Esophagus (tissue), 2 donors: Measurements from ENCODE around the gene DAPK2. TPM values are rescaled to one million over a fixed set of nuclear protein-coding genes. Genes with fewer than 3 reads are reported as not detected.
"Not testable (repeated sequence)": the region's sequence is repeated elsewhere in the genome, so short reads cannot be mapped to it uniquely, and the experiment has no call there.

ENCODE experiments used
- H3K27ac ChIP-seq, 2 donors: one replicate each; pipeline ENCODE4 v1.5.1; 2013; ENCODE audit warnings: low read depth in 2 of 2, mild to moderate bottlenecking in 2 of 2, inconsistent platforms in 1 of 2, low read length in 1 of 2, moderate library complexity in 1 of 2
- H3K27me3 ChIP-seq, 2 donors: one replicate each; pipeline ENCODE4 v1.6.1; 2013; ENCODE audit warnings: low read length in 2 of 2, control low read depth in 1 of 2, mild to moderate bottlenecking in 1 of 2; ENCODE audit not compliant: insufficient read depth in 2 of 2, control insufficient read depth in 1 of 2
- H3K36me3 ChIP-seq, 2 donors: one replicate each; pipeline ENCODE4 v1.6.1; 2013; ENCODE audit warnings: low read length in 1 of 2; ENCODE audit not compliant: control insufficient read depth in 2 of 2, insufficient read depth in 2 of 2
- H3K4me1 ChIP-seq, 2 donors: one replicate each; pipeline ENCODE4 v1.6.1; 2013; ENCODE audit warnings: low read length in 1 of 2; ENCODE audit not compliant: control insufficient read depth in 2 of 2, insufficient read depth in 2 of 2
- H3K4me3 ChIP-seq, 2 donors: one replicate each; pipeline ENCODE4 v1.5.1; 2013; ENCODE audit warnings: low read length in 2 of 2, mild to moderate bottlenecking in 2 of 2, low read depth in 1 of 2, moderate library complexity in 1 of 2
- H3K9me3 ChIP-seq, 2 donors: one replicate each; pipeline ENCODE4 v1.6.1; 2013; ENCODE audit warnings: mild to moderate bottlenecking in 2 of 2, low read depth in 1 of 2, low read length in 1 of 2, moderate library complexity in 1 of 2; ENCODE audit not compliant: control insufficient read depth in 2 of 2, insufficient read depth in 1 of 2
- WGBS, 2 donors: extraction: QIAGEN DNeasy Blood & Tissue Kit; methylation state at CpG; one replicate each; pipeline ENCODE4 v1.1.7; 2013; 5-methylcytosine and 5-hydroxymethylcytosine counted together
- polyA plus RNA-seq, 2 donors: library from polyadenylated mRNA; stranded (reverse); fragments of 200-250 nt; gene quantifications; one replicate each; pipeline ENCODE4 v1.2.3, GENCODE V29; 2013
- donor health status: healthy with polysubstance abuse.
- donor health status: Bipolar disorder and iron deficiency.

The DAPK2 gene
- polyA plus RNA-seq, 2 donors = 1.9 to 8.9 TPM

- H3K27ac ChIP-seq, H3K4me3 ChIP-seq, H3K36me3 ChIP-seq, H3K4me1 ChIP-seq, H3K9me3 ChIP-seq, H3K27me3 ChIP-seq: not testable (repeated sequence)
- 96% methylated on average over 2 of the region's 2 CpGs for WGBS, 2 donors
Observed at GRCh38 chr15:64059104-64059503, 12.8 kb upstream of the DAPK2 start.

- Histone ChIP-seq H3K36me3 (no peaks in the 10 kb centered on the region), H3K4me1 (no peaks in the 10 kb centered on the region), H3K27ac (no peak overlapping the region), H3K4me3 (no peak overlapping the region), H3K27me3 (no peaks in the 10 kb centered on the region), H3K9me3 (no peaks in the 10 kb centered on the region)
- 83 to 85% methylated on average over 5 of the region's 5 CpGs for WGBS, 2 donors
Observed at GRCh38 chr15:64058279-64058678, 12.0 kb upstream of the DAPK2 start.

GRCh38 chr15:64053674-64054073 lies 7.4 kb upstream of the DAPK2 start:
- WGBS, 2 donors = 84 to 87% methylated on average over 12 of the region's 12 CpGs
- not testable (repeated sequence) for H3K4me3 ChIP-seq, H3K36me3 ChIP-seq

GRCh38 chr15:64052925-64053491 lies 6.7 kb upstream of the DAPK2 start:
- Histone ChIP-seq H3K27me3 (no peaks in the 10 kb centered on the region), H3K4me3 (no peak overlapping the region), H3K9me3 (no peaks in the 10 kb centered on the region), H3K36me3 (no peaks in the 10 kb centered on the region), H3K4me1 (no peaks in the 10 kb centered on the region), H3K27ac (no peak overlapping the region)
- 92% methylated on average over 5 of the region's 5 CpGs for WGBS, 2 donors

More at GRCh38 chr15:64053674-64054073, 7.4 kb upstream of the DAPK2 start:
- H3K9me3 ChIP-seq, H3K4me1 ChIP-seq, H3K27me3 ChIP-seq, H3K27ac ChIP-seq: not testable (repeated sequence)

GRCh38 chr15:64051407-64052259 lies 5.3 kb upstream of the DAPK2 start:
- Histone ChIP-seq H3K9me3 (no peaks in the 10 kb centered on the region), H3K4me1 (peaks cover 0 to 3% of the 10 kb centered on the region in 2 donors), H3K27me3 (no peaks in the 10 kb centered on the region), H3K27ac (no peak overlapping the region), H3K36me3 (no peaks in the 10 kb centered on the region), H3K4me3 (no peak overlapping the region)
- WGBS, 2 donors = 81 to 97% methylated on average over 5 to 6 of the region's 6 CpGs

- Histone ChIP-seq H3K4me3 (no peak overlapping the region), H3K4me1 (peaks cover 0 to 5% of the 10 kb centered on the region in 2 donors), H3K27me3 (no peaks in the 10 kb centered on the region), H3K9me3 (no peaks in the 10 kb centered on the region), H3K27ac (no peak overlapping the region), H3K36me3 (no peaks in the 10 kb centered on the region)
- 94 to 96% methylated on average over 2 of the region's 2 CpGs for WGBS, 2 donors
Observed at GRCh38 chr15:64051093-64051402, 4.8 kb upstream of the DAPK2 start.

- no peaks in the 10 kb centered on the region for H3K36me3 ChIP-seq
- WGBS, 2 donors = 68 to 72% methylated on average over 8 of the region's 8 CpGs
- no peaks in the 10 kb centered on the region for H3K27me3 ChIP-seq
- H3K4me1 ChIP-seq = peaks cover 2 to 7% of the 10 kb centered on the region in 2 donors
- no peak overlapping the region for H3K27ac ChIP-seq
- no peaks in the 10 kb centered on the region for H3K9me3 ChIP-seq
- no peak overlapping the region for H3K4me3 ChIP-seq
Observed at GRCh38 chr15:64050281-64051092, 4.2 kb upstream of the DAPK2 start.

- H3K9me3 ChIP-seq = no peaks in the 10 kb centered on the region
- H3K36me3 ChIP-seq = no peaks in the 10 kb centered on the region
- H3K27me3 ChIP-seq = no peaks in the 10 kb centered on the region
- no peak overlapping the region for H3K27ac ChIP-seq
- peaks cover 2 to 8% of the 10 kb centered on the region in 2 donors for H3K4me1 ChIP-seq
- no peak overlapping the region for H3K4me3 ChIP-seq
- 90 to 95% methylated on average over 1 of the region's 1 CpG for WGBS, 2 donors
Observed at GRCh38 chr15:64048781-64049460, 2.6 kb upstream of the DAPK2 start.

- Histone ChIP-seq H3K4me1 (peaks cover 2 to 8% of the 10 kb centered on the region in 2 donors), H3K36me3 (no peaks in the 10 kb centered on the region), H3K27me3 (no peaks in the 10 kb centered on the region), H3K9me3 (no peaks in the 10 kb centered on the region), H3K27ac (no peak overlapping the region), H3K4me3 (peak overlapping the region; percentile 58 to 60)
- 9 to 13% methylated on average over 42 to 76 of the region's 76 CpGs for WGBS, 2 donors
Observed at GRCh38 chr15:64045774-64046420, 388 bp downstream of the DAPK2 start.
